ENCODE results near the gene CAMK1D.

Gene CAMK1D

GRCh38 chr10:12629767-12630165 is 280.4 kb downstream of the CAMK1D start:
- DNase-seq (ENCODE audit: low read depth) = no peak

- no peak for DNase-seq (ENCODE audit: low read depth)
Observed at GRCh38 chr10:12631216-12631615, 281.9 kb downstream of the CAMK1D start.

GRCh38 chr10:12631787-12632562 is 282.6 kb downstream of the CAMK1D start:
- no peak for DNase-seq (ENCODE audit: low read depth)

GRCh38 chr10:12633776-12634620 is 284.7 kb downstream of the CAMK1D start:
- DNase-seq (ENCODE audit: low read depth) = no peak

- no peak for DNase-seq (ENCODE audit: low read depth)
Observed at GRCh38 chr10:12634621-12634931, 285.2 kb downstream of the CAMK1D start.

GRCh38 chr10:12635127-12635541 is 285.8 kb downstream of the CAMK1D start:
- DNase-seq (ENCODE audit: low read depth) = no peak

- no peak for DNase-seq (ENCODE audit: low read depth)
Observed at GRCh38 chr10:12636571-12636970, 287.2 kb downstream of the CAMK1D start.

- no peak for DNase-seq (ENCODE audit: low read depth)
Observed at GRCh38 chr10:12637649-12638048, 288.3 kb downstream of the CAMK1D start.

GRCh38 chr10:12638103-12638502 is 288.8 kb downstream of the CAMK1D start:
- DNase-seq (ENCODE audit: low read depth) = no peak

GRCh38 chr10:12638781-12639180 is 289.4 kb downstream of the CAMK1D start:
- no peak for DNase-seq (ENCODE audit: low read depth)

GRCh38 chr10:12639996-12640944 is 290.9 kb downstream of the CAMK1D start:
- no peak for DNase-seq (ENCODE audit: low read depth)

- no peak for DNase-seq (ENCODE audit: low read depth)
Observed at GRCh38 chr10:12642036-12642435, 292.7 kb downstream of the CAMK1D start.

GRCh38 chr10:12643279-12643678 is 293.9 kb downstream of the CAMK1D start:
- DNase-seq (ENCODE audit: low read depth) = no peak

GRCh38 chr10:12644380-12645144 is 295.2 kb downstream of the CAMK1D start:
- no peak for DNase-seq (ENCODE audit: low read depth)

GRCh38 chr10:12645449-12645848 is 296.1 kb downstream of the CAMK1D start:
- DNase-seq (ENCODE audit: low read depth) = no peak

GRCh38 chr10:12649012-12649584 is 299.8 kb downstream of the CAMK1D start:
- DNase-seq (ENCODE audit: low read depth) = no peak

- no peak for DNase-seq (ENCODE audit: low read depth)
Observed at GRCh38 chr10:12650122-12650521, 300.8 kb downstream of the CAMK1D start.

GRCh38 chr10:12650538-12651298 is 301.4 kb downstream of the CAMK1D start:
- no peak for DNase-seq (ENCODE audit: low read depth)

GRCh38 chr10:12655940-12656339 is 306.6 kb downstream of the CAMK1D start:
- DNase-seq (ENCODE audit: low read depth) = no peak

- DNase-seq (ENCODE audit: low read depth) = no peak
Observed at GRCh38 chr10:12656518-12657142, 307.3 kb downstream of the CAMK1D start.
